GM12872 (cell line): Measurements from ENCODE around the gene FKBP8.

Experiments used
- CTCF ChIP-seq: IDR thresholded peaks from 3 replicates; pipeline ENCODE4 v1.5.1; 2011; ENCODE audit warnings: low read depth, mild to moderate bottlenecking, low read length, moderate library complexity; ENCODE audit not compliant: insufficient read depth

Gene FKBP8

GRCh38 chr19:18495204-18495911 is 48.0 kb downstream of the FKBP8 start:
- no peak for TF ChIP-seq CTCF

GRCh38 chr19:18494267-18494607 is 49.1 kb downstream of the FKBP8 start:
- TF ChIP-seq CTCF = no peak

DNA sequence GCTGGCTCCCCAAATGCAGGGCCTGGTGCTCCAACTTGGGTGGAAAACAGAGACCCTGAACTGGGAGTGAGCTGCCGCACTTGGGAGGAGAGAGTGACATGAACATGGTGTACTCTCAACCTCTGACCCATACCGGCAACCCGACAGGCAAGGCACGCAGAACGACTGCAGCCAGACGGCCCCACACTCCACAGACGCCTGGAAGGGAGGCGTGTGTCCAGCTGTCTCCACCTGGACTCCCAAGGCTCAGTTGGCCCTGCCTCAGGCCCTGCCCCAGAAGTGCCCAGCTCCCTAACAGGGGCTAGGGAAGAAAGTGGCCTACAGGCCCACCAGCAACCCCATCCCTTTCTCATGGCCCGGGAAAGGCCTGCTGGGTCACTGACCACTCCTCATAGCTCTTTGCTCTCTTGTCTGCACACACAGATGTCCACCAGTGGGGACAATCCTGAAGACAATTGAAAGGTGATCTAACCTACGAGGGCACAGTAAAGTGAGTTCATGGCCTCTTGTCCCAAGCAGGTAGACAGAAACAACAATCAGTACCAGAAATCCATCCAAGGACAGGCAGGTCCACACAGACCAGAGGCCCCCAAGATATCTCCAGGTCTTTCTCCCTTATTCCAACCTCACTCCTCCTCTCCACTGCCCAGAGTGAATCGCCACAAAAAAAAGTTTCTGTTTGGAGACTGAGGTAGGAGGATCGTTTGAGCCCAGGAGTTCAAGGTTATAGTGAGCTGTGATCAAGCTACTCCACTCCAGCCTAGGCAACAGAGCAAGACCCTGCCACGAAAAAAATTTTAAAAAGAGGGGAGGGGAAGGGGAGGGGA is 49.7 kb downstream of the FKBP8 start:
- no peak for TF ChIP-seq CTCF

- TF ChIP-seq CTCF = no peak
These were observed 51.1 kb downstream of the FKBP8 start for GRCh38 chr19:18491995-18492953.

GRCh38 chr19:18490728-18491127 is 52.6 kb downstream of the FKBP8 start:
- no peak for TF ChIP-seq CTCF

GRCh38 chr19:18489627-18490184 is 53.7 kb downstream of the FKBP8 start:
- no peak for TF ChIP-seq CTCF
